Measurements from ENCODE around the gene TPK1. TPM values are rescaled to one million over a fixed set of nuclear protein-coding genes. Genes with fewer than 3 reads are reported as not detected.

The TPK1 gene
- total and polyA plus RNA-seq, 2 of the 4 experiments (the other 2 are of a cell fraction): 0.38 to 1.8 TPM

GRCh38 chr7:144791488-144791887 is 44.4 kb downstream of the TPK1 start:
- no peak overlapping the region for H4K91ac ChIP-seq (ENCODE audit: insufficient read depth, low read depth, low read length)
- peaks cover 11% of the 10 kb centered on the region for H3K9me3 ChIP-seq (ENCODE audit: control insufficient read depth, insufficient read depth, low read length)
- H3K23ac ChIP-seq (ENCODE audit: low read depth, low read length): no peak overlapping the region
- H3K36me3 ChIP-seq (ENCODE audit: control insufficient read depth, insufficient read depth, low read length): no peaks in the 10 kb centered on the region
- H3K79me1 ChIP-seq (ENCODE audit: low read depth in 1 of 2, low read length in 2 of 2): no peaks in the 10 kb centered on the region
- no peak overlapping the region for H4K8ac ChIP-seq (ENCODE audit: low read depth in 2 of 2, low read length in 2 of 2)
- ChIA-PET CTCF (no interaction called here), POLR2A (ENCODE audit: unreplicated experiment) (no interaction called here)
- ATAC-seq (ENCODE audit: low read depth) (no peak), DNase-seq (no peak)
- TF ChIP-seq CHD1 (IDR thresholded peaks at IDR 0.05; ENCODE audit: low read depth, low read length) (no peak), NFE2L2 (IDR thresholded peaks at IDR 0.05; ENCODE audit: low read depth, low read length) (no peak), RFX5 (IDR thresholded peaks at IDR 0.05; ENCODE audit: low read depth, low read length) (no peak), MAZ (IDR thresholded peaks at IDR 0.05; ENCODE audit: borderline replicate concordance, low read depth, low read length) (no peak), CEBPB (IDR thresholded peaks at IDR 0.05; ENCODE audit: low read depth, low read length) (no peak), SMC3 (IDR thresholded peaks at IDR 0.05; ENCODE audit: low read depth, low read length) (no peak), POLR2A (IDR thresholded peaks at IDR 0.05; ENCODE audit: low read depth, low read length) (no peak), FOS (IDR thresholded peaks at IDR 0.05; ENCODE audit: low read depth, low read length) (no peak), BHLHE40 (IDR thresholded peaks at IDR 0.05; ENCODE audit: low read depth, low read length) (no peak), MXI1 (IDR thresholded peaks at IDR 0.05; ENCODE audit: borderline replicate concordance, low read depth, low read length) (no peak), RCOR1 (IDR thresholded peaks at IDR 0.05; ENCODE audit: insufficient replicate concordance, low read length) (no peak), MAFK (IDR thresholded peaks at IDR 0.05; ENCODE audit: low read depth, low read length) (no peak), RAD21 (IDR thresholded peaks at IDR 0.05; ENCODE audit: low read length) (no peak)
- TF ChIP-seq, protein P1, sequence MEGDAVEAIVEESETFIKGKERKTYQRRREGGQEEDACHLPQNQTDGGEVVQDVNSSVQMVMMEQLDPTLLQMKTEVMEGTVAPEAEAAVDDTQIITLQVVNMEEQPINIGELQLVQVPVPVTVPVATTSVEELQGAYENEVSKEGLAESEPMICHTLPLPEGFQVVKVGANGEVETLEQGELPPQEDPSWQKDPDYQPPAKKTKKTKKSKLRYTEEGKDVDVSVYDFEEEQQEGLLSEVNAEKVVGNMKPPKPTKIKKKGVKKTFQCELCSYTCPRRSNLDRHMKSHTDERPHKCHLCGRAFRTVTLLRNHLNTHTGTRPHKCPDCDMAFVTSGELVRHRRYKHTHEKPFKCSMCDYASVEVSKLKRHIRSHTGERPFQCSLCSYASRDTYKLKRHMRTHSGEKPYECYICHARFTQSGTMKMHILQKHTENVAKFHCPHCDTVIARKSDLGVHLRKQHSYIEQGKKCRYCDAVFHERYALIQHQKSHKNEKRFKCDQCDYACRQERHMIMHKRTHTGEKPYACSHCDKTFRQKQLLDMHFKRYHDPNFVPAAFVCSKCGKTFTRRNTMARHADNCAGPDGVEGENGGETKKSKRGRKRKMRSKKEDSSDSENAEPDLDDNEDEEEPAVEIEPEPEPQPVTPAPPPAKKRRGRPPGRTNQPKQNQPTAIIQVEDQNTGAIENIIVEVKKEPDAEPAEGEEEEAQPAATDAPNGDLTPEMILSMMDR (conservative IDR thresholded peaks at IDR 0.05; ENCODE audit: low read depth, low read length): no peak
- TF ChIP-seq, protein P2, sequence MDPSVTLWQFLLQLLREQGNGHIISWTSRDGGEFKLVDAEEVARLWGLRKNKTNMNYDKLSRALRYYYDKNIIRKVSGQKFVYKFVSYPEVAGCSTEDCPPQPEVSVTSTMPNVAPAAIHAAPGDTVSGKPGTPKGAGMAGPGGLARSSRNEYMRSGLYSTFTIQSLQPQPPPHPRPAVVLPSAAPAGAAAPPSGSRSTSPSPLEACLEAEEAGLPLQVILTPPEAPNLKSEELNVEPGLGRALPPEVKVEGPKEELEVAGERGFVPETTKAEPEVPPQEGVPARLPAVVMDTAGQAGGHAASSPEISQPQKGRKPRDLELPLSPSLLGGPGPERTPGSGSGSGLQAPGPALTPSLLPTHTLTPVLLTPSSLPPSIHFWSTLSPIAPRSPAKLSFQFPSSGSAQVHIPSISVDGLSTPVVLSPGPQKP (IDR thresholded peaks at IDR 0.05; ENCODE audit: borderline replicate concordance, low read depth, low read length): no peak
- TF ChIP-seq, protein P3, sequence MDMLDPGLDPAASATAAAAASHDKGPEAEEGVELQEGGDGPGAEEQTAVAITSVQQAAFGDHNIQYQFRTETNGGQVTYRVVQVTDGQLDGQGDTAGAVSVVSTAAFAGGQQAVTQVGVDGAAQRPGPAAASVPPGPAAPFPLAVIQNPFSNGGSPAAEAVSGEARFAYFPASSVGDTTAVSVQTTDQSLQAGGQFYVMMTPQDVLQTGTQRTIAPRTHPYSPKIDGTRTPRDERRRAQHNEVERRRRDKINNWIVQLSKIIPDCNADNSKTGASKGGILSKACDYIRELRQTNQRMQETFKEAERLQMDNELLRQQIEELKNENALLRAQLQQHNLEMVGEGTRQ (IDR thresholded peaks at IDR 0.05; ENCODE audit: low read depth, low read length): no peak
- intact Hi-C loops (cut with micrococcal nuclease): no loop called here
- no peaks in the 10 kb centered on the region for H3K27me3 ChIP-seq (ENCODE audit: control insufficient read depth, insufficient read depth, low read length)
- H2AFZ ChIP-seq (replicated peaks; ENCODE audit: low read length, poor library complexity): no peak overlapping the region
- H2BK5ac ChIP-seq (ENCODE audit: low read depth, low read length, poor library complexity, severe bottlenecking): no peak overlapping the region
- no peak overlapping the region for H4K5ac ChIP-seq (ENCODE audit: low read depth, low read length)
- H3K9me1 ChIP-seq (ENCODE audit: insufficient read depth, low read length): no peaks in the 10 kb centered on the region
- no peaks in the 10 kb centered on the region for H3K4me1 ChIP-seq (ENCODE audit: control insufficient read depth, insufficient read depth, low read length)
- H3K56ac ChIP-seq (ENCODE audit: extremely low read depth, insufficient read depth, low read length): no peak overlapping the region
- no peak overlapping the region for H3K4me3 ChIP-seq (ENCODE audit: insufficient read depth, low read depth, low read length)
- dilution Hi-C loops (cut with HindIII; ENCODE audit: low sequenced_read_pairs, unreplicated experiment): no loop called here
- H3K14ac ChIP-seq (replicated peaks; ENCODE audit: low read depth, low read length): no peak overlapping the region
- H2BK15ac ChIP-seq (ENCODE audit: low read depth, low read length): no peak overlapping the region
- no peak overlapping the region for H3K18ac ChIP-seq (ENCODE audit: low read depth, low read length)
- WGBS, 2 experiments (ENCODE audit: extremely low coverage in 2 of 2, insufficient read length in 1 of 2): no CpG with 5 or more reads among the region's 2 CpGs
- H3K4ac ChIP-seq (ENCODE audit: low read depth, low read length): no peak overlapping the region
- no peaks in the 10 kb centered on the region for H4K20me1 ChIP-seq (ENCODE audit: insufficient read depth, low read length)
- H3K4me2 ChIP-seq (ENCODE audit: low read depth, low read length): no peak overlapping the region
- H2AK5ac ChIP-seq (ENCODE audit: low read depth, low read length): no peak overlapping the region
- in situ Hi-C loops (cut with MboI; ENCODE audit: low sequenced_read_pairs): no loop called here
- no peak overlapping the region for H2BK120ac ChIP-seq (ENCODE audit: low read depth, low read length)
- H3K9ac ChIP-seq (ENCODE audit: low read depth, low read length): no peak overlapping the region
- no peak overlapping the region for H2AK9ac ChIP-seq (replicated peaks; ENCODE audit: low read depth, low read length, poor library complexity)
- H3K27ac ChIP-seq (ENCODE audit: insufficient read depth, low read length): no peak overlapping the region
- no TSS peak for BruUV-seq (replicated peaks)
- H2BK20ac ChIP-seq (ENCODE audit: low read depth, low read length): no peak overlapping the region
